GM19025 (cell line): Measurements from ENCODE around the gene DPRX.
"Not testable (repeated sequence)": the region's sequence is repeated elsewhere in the genome, so short reads cannot be mapped to it uniquely, and the experiment has no call there.

Experiments
- ATAC-seq: cut with Tn5 transposase; IDR thresholded peaks from one replicate; pipeline ENCODE4 v1.9.1; 2021; ENCODE audit warnings: mild to moderate bottlenecking, low read depth, moderate library complexity; ENCODE audit not compliant: unreplicated experiment

The DPRX gene

DNA sequence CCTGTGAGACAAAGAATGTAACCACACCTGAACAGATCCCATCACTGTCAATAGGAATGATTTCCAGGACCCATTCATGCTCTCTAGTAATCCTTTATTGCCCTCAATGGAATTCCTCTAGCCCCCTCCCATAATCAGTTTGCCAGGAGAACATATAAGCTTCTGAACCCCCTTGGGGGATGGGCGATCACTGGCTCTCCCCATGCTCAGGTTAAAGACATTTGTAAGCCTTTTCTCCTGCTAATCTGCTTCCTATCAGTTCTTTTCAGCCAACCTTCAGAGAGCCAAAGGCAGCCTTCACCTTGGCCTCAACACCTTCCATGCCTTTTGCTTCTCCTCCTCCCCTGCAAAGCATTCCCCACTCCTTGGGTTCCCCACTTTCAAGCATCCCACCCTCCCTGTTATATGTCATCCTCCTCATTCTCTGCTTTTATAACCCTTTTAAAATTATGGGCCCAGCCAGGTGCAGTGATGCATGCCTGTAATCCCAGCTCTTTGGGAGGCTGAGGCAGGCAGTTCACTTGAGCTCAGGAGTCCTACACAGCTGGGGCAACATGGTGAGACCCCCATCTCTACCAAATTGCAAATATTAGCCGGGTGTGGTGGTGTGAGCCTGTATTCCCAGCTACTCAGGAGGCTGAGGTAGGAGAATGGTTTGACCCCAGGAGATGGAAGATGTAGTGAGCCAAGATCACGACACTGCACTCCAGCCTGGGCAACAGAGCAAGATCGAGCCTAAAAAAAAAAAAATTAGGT, 12.4 kb downstream of the DPRX start:
- ATAC-seq: no peak

DNA sequence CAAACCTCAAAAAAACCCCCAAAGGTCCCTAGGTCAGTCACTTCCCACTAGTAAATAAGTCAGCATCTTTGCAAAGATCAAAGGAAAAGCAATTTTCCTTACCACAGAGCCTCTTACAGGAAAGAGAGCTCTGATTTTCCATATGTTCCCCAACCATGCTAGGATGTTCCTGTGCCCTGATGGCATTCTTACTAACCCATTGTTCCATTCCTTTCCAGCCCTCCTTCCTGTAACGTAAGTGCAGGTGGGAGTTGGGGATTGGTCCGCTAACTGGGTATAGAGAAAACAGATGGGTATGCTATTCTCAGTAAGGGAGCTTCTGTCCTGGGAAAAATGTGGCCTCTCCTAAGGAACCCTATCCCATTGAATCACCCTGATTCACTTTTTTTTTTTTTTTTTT, 14.3 kb downstream of the DPRX start:
- ATAC-seq: no peak

DNA sequence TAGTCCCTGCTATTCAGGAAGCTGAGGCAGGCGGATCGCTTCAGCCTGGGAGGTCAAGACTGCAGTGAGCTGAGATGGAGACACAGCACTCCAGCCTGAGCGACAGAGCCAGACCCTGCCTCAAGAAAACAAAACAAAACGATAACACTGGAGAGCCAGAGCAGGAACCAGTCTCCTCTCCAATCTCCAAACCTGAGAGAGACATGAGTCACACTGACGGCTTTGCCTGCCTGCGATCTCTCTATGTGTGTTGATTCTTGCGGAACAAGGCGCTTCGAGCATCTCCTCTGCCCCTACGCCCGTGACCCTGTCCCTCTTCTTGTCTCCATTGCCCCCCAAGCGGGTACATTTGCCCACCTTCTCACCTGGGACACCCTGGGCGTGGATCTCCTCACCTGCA, 15.6 kb downstream of the DPRX start:
- ATAC-seq: no peak

DNA sequence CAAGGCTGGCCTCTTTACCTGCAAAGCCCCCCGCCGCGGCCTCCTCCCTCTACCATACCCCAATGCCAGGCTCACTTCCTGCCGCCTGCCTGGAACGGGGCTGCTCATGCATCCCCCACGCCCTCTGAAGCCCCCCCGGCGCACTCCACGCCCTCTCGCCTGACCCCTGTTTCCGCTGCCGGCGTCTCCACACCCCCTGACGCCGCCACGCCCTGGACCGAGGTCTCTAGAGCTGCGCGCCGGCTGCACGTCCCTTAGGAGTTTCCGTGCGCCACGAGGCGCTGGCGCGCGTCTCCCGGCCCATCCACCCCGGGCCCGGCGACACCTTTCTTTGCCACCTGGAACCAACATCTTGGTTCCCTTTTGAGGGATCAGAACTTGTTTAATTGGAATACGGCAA, 16.0 kb downstream of the DPRX start:
- ATAC-seq: no peak

DNA sequence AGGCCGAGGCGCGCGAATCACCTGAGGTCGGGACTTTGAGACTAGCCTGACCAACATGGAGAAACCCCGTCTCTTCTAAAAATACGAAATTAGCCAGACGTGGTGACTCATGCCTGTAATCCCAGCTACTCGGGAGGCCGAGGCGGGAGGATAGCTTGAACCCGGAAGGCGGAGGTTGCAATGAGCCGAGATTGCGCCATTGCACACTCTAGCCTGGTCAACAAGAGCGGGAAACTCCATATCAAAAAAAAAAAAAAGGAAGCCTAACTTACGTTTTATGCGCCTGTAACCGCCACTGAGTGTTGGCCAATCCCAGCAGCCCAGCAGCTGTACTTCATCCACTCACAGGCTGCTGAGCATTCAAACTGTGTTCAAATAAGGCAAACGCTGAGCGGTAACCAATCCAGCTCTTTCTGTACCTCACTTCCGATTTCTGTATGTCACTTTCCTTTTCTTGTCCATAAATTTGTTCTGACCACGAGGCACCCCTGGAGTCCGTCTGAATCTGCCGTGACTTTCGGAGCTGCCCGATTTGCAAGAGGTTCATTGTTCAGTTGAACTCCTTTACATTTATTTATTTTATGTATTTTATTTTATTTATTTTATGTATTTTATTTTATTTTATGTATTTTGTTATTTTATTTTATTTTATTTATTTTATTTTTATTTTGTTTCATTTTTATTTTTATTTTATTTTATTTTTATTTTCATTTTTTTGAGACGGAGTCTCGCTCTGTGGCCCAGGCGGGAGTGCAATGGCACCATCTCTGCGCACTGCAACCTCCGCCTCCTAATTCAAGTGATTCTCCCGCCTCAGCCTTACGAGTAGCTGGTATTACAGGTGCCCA, 18.2 kb downstream of the DPRX start:
- ATAC-seq: no peak

DNA sequence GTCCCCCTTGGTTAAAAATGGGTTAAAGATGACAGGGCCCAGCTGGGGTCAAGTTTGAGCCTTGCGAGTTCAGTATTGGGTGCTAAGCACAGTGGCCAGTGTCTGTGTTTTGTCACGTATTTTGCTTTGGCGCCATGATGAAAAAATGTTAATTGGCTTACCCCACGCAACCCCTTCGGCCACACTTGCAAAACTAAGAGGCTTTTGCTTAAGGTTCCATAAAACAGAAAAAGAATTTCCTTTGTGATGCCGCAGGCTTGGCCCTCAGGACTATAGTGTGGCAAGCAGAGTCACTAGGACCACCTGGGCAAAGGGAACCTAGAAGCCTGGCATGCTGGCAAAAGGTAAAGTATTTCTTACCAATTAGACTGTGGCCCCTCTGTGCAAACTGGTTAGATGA, 20.7 kb downstream of the DPRX start:
- no peak for ATAC-seq

DNA sequence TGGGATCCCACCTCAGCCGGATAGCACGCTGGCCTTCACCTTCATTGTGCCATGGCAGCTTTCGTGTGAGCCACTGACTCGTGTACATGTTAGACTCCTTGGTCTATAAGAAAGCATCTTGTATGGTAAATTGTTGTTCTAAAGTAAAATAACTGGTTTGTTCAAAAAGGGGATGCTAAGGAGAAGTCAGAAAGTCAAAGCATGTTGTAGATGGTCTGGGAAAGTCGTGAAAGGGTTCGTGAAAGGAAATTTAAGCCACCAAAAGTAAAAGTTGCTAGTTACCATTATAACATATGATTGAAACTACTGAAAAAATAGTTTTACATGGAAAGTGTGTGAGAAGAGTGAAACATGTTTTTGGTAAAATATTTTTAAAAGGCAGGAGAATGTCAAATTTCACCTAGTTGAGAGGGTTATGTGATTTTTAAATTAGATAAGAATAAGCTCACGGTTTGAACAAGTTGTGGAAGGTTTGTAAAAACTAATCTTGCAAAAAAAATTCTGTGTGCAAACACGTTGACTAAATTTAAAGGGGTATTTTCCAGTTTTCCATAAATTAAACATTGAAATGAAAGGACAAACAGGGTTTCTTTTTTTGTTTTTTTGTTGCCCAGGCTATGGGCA, 23.4 kb downstream of the DPRX start:
- no peak for ATAC-seq

DNA sequence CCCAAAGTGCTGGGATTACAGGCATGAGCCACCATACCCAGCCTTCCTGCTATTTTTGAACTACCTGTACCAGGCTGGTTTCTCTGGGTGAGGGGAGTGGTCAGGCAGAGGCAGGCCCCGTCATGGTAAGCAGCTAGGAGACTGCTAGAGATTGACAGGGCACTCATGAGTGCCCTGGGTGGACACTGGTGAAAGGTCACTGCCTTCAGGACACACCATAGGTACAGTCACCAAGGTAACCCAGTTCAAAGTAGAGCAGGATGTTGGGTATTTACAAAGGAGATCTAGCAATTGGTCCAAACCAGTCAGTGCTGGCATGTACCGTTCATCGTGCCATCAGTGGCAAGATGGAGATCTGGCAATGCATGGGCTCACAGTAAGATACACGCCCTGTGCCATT, 25.5 kb downstream of the DPRX start:
- no peak for ATAC-seq

DNA sequence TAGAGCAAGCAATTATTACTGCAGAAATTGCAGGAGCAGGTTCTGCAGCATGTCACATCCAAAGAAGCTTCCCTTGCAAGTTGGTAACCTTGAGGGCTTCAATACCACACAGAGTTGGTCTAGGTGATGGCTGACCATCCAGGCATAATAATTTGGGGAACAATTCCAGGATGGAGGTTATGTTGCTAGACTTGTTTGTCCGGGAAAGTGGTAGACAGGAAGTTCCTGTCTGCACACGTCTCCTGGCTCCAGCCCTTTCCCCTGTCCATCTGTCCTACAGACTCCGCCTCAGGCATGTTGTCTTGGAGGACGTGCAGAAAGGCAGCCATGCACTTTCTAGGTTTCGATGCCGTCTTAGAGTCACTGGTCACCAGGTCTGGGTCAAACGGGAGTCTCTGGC, 26.0 kb downstream of the DPRX start:
- ATAC-seq: no peak

DNA sequence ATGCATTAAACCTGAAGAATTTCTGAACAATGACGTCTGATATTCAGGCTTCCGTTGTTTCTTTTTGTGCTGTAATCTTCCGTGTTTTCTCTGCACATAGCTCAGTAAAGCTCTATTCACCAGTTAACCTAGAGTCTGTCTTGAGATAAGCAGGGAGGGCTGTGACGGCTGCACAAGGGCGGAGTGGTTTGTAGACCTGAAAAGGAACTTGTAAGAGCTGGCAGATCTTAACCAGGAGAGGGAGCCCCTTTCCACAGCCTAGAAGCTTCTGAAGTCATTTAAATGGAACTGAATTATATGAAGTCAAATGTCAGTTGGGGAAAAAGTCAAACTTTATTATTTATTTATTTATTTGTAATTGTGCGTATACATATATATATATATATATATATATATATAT, 27.5 kb downstream of the DPRX start:
- no peak for ATAC-seq

DNA sequence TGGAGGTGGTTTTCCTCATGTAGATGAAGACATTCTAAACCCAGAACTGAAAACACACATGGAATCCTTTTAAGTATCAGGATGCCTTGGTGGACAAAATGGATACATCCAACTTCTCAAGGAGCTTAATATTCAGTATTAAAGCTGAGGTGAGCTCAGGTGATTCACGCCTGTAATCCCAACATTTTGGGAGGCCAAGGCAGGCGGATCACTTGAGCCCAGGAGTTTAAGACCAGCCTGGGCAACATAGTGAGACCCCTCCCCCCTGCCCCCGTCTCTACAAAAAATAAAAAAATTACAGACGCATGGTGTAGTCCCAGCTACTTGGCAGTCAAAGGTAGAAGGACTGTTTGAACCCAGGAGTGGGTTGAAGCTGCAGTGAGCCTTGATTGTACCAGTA, 28.8 kb downstream of the DPRX start:
- no peak for ATAC-seq

DNA sequence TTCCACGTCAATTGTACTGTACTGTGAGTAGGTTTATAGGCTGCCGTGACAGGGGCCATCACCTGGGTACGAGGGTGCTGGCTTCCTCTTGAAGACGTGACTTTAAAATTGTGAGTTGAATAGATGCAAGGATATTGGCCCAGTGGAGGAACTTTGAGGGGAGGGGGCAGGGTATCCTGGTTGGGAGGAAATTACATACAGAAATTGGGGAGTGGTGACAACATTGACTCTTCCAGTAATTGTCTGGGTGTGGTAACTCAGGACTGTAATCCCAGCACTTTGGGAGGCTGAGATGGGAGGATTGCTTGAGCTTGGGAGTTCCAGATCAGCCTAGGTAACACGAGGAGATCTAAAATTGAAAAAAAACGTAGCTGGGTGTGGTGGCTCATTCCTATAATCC, 30.4 kb downstream of the DPRX start:
- no peak for ATAC-seq

DNA sequence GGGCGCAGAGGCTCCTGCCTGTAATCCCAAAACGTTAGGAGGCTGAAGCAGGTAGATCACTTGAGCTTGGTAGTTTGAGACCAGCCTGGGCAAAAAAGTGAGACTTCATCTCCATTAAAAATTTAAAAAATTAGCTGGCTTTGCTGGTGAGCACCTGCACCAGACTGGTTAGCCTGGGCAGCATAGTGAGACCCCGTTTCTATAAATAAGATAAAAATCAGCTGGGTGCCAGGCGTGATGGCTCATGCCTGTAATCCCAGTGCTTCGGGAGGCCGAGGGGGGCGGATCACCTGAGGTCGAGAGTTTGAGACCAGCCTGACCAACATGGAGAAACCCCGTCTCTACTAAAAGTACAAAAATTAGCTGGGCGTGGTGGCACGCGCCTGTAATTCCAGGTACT, 32.4 kb downstream of the DPRX start:
- no peak for ATAC-seq

DNA sequence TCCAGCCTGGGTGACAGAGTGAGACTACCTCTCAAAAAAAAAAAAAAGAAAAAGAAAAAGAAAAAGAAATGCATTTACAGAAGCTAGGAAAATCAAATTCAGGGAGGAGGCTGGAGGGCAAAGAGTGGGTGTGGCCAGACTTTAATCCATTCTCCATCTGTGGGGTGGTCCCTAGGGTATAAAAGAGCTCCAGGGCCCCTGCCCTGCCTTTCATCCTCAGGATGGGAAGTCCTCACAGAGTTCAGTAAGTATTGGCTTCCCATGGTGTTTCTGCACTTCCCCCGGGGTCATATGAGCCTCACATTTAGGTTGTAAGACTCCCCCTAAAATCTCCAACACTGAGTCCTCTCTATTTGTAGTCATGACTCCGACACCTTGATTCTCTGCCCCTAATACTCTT, 33.0 kb downstream of the DPRX start:
- no peak for ATAC-seq

DNA sequence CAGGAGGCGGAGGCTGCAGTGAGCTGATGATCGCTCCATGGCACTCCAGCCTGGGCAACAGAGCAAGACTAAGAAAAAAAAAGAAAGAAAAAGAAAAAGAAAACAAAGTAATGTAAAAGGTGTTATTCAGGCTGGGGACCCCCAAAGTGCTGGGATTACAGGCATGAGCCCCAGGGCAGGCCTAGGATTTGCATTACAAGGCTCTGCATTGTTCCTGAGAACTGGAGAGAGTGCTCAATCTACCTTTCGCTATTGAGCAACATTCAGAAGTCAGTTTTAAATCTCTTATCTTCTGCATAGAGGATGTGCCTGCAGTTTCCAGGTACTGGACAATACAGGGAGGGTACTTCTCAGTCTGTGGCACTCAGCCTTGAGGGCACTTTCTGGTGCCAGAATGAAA, 34.5 kb downstream of the DPRX start:
- ATAC-seq: not testable (repeated sequence)

DNA sequence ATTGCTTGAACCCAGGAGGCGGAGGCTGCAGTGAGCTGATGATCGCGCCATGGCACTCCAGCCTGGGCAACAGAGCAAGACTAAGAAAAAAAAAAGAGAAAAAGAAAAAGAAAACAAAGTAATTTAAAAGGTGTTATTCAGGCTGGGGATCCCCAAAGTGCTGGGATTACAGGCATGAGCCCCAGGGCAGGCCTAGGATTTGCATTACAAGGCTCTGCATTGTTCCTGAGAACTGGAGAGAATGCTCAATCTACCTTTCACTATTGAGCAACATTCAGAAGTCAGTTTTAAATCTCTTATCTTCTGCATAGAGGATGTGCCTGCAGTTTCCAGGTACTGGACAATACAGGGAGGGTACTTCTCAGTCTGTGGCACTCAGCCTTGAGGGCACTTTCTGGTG, 37.0 kb downstream of the DPRX start:
- not testable (repeated sequence) for ATAC-seq

DNA sequence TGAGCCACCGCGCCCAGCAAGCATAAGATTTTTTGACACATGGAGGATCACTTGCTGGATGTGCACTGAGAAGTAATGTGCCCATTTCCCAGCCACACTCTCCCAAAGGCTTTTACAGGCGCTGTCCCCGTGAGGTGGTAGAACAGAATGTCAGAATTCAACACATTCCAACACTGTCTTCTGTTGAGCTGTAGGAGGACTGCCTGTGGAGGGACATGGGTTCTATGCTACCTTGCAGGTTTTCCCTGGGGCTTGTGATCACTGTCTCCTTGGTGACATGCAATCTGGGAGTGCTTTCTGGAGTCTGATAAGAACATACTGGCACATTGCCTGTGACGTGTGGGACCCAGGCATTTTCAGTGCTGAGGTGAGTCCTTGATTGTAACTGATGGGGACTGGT, 38.5 kb downstream of the DPRX start:
- ATAC-seq: no peak

DNA sequence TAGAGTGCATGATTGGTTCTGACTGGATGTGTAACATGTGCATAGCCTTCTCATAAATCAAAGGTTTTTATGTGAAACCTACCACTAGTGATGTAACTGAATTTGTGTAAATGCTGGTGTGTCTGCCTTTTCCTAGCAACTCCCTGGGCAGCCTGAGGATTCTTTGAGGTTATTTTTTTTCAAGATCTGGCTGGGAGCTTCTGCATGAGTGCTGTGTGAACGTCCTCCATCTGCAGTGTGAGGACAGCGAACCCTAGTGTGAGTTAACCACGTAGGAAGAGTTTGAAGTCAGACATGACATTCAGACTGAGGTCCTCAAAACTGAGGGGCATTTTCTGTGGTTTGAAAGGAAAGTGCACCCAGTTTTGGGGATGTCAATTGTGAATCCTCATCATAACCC, 39.9 kb downstream of the DPRX start:
- ATAC-seq: no peak
